HUES48 (cell line): ENCODE results near the gene SETD1B.

Source experiments
- H3K27ac ChIP-seq: one replicate; pipeline ENCODE4 v1.7.0; 2013; ENCODE audit warnings: low read depth, low read length, inconsistent platforms
- H3K27me3 ChIP-seq: 2 replicates; pipeline ENCODE4 v1.6.1; 2013; ENCODE audit warnings: mild to moderate bottlenecking, low read length; ENCODE audit not compliant: control insufficient read depth, insufficient read depth
- H3K36me3 ChIP-seq: 2 replicates; pipeline ENCODE4 v1.6.1; 2013; ENCODE audit warnings: low read length; ENCODE audit not compliant: control insufficient read depth, insufficient read depth
- H3K4me1 ChIP-seq: 2 replicates; pipeline ENCODE4 v1.6.1; 2013; ENCODE audit warnings: mild to moderate bottlenecking, low read length; ENCODE audit not compliant: control insufficient read depth, insufficient read depth
- H3K4me3 ChIP-seq: 2 replicates; pipeline ENCODE4 v1.5.1; 2013; ENCODE audit warnings: mild to moderate bottlenecking, low read depth, low read length
- H3K9ac ChIP-seq: 2 replicates; pipeline ENCODE4 v1.6.1; 2013; ENCODE audit warnings: mild to moderate bottlenecking, low read depth, low read length, moderate library complexity
- H3K9me3 ChIP-seq: 2 replicates; pipeline ENCODE4 v1.6.1; 2013; ENCODE audit warnings: low read length; ENCODE audit not compliant: control insufficient read depth, insufficient read depth

Gene SETD1B

GRCh38 chr12:121781484-121781997 lies 22.3 kb upstream of the SETD1B start:
- no peaks in the 10 kb centered on the region for H3K9me3 ChIP-seq
- no peak overlapping the region for H3K9ac ChIP-seq
- H3K27me3 ChIP-seq = no peaks in the 10 kb centered on the region
- H3K4me1 ChIP-seq = no peaks in the 10 kb centered on the region; the same call in 1 of the 2 replicates
- peak overlapping the region; percentile 61 for H3K27ac ChIP-seq
- no peak overlapping the region for H3K4me3 ChIP-seq
- no peaks in the 10 kb centered on the region; the same call in 1 of the 2 replicates for H3K36me3 ChIP-seq

GRCh38 chr12:121781998-121782979 lies 21.5 kb upstream of the SETD1B start:
- H3K9ac ChIP-seq = no peak overlapping the region
- no peaks in the 10 kb centered on the region; the same call in 1 of the 2 replicates for H3K4me1 ChIP-seq
- no peak overlapping the region for H3K4me3 ChIP-seq
- no peaks in the 10 kb centered on the region for H3K9me3 ChIP-seq
- peaks cover 4% of the 10 kb centered on the region; the same call in 1 of the 2 replicates for H3K36me3 ChIP-seq
- peak overlapping the region; percentile 53 for H3K27ac ChIP-seq
- H3K27me3 ChIP-seq = no peaks in the 10 kb centered on the region

- Histone ChIP-seq H3K9me3 (no peaks in the 10 kb centered on the region), H3K27me3 (no peaks in the 10 kb centered on the region), H3K9ac (no peak overlapping the region), H3K4me3 (no peak overlapping the region), H3K36me3 (peaks cover 4% of the 10 kb centered on the region; the same call in 1 of the 2 replicates), H3K27ac (no peak overlapping the region), H3K4me1 (no peaks in the 10 kb centered on the region; the same call in 1 of the 2 replicates)
These were observed 20.0 kb upstream of the SETD1B start for GRCh38 chr12:121783766-121784165.

GRCh38 chr12:121784460-121784859 lies 19.3 kb upstream of the SETD1B start:
- Histone ChIP-seq H3K9me3 (no peaks in the 10 kb centered on the region), H3K4me1 (no peaks in the 10 kb centered on the region; the same call in 1 of the 2 replicates), H3K9ac (no peak overlapping the region), H3K36me3 (peaks cover 4% of the 10 kb centered on the region; the same call in 1 of the 2 replicates), H3K27ac (no peak overlapping the region), H3K27me3 (no peaks in the 10 kb centered on the region), H3K4me3 (no peak overlapping the region)

- H3K27ac ChIP-seq = no peak overlapping the region
- peaks cover 3% of the 10 kb centered on the region; the same call in 1 of the 2 replicates for H3K4me1 ChIP-seq
These were observed 17.4 kb upstream of the SETD1B start for GRCh38 chr12:121786440-121786825.

GRCh38 chr12:121787063-121788025 lies 16.5 kb upstream of the SETD1B start:
- Histone ChIP-seq H3K4me1 (peaks cover 4% of the 10 kb centered on the region; the same call in 1 of the 2 replicates), H3K9me3 (no peaks in the 10 kb centered on the region), H3K27ac (no peak overlapping the region), H3K4me3 (no peak overlapping the region), H3K36me3 (peaks cover 4% of the 10 kb centered on the region; the same call in 1 of the 2 replicates), H3K27me3 (no peaks in the 10 kb centered on the region), H3K9ac (no peak overlapping the region)

More at GRCh38 chr12:121786440-121786825, 17.4 kb upstream of the SETD1B start:
- Histone ChIP-seq H3K4me3 (no peak overlapping the region), H3K9ac (no peak overlapping the region), H3K9me3 (no peaks in the 10 kb centered on the region), H3K36me3 (peaks cover 4% of the 10 kb centered on the region; the same call in 1 of the 2 replicates), H3K27me3 (no peaks in the 10 kb centered on the region)

GRCh38 chr12:121788176-121788818 lies 15.5 kb upstream of the SETD1B start:
- peaks cover 9% of the 10 kb centered on the region for H3K4me1 ChIP-seq
- no peak overlapping the region for H3K4me3 ChIP-seq

GRCh38 chr12:121789233-121789781 lies 14.5 kb upstream of the SETD1B start:
- peaks cover 9% of the 10 kb centered on the region for H3K4me1 ChIP-seq
- H3K27me3 ChIP-seq = no peaks in the 10 kb centered on the region
- no peak overlapping the region for H3K27ac ChIP-seq

More at GRCh38 chr12:121788176-121788818, 15.5 kb upstream of the SETD1B start:
- no peaks in the 10 kb centered on the region for H3K9me3 ChIP-seq
- H3K27ac ChIP-seq = no peak overlapping the region
- H3K27me3 ChIP-seq = no peaks in the 10 kb centered on the region
- H3K36me3 ChIP-seq = peaks cover 4% of the 10 kb centered on the region; the same call in 1 of the 2 replicates
- no peak overlapping the region for H3K9ac ChIP-seq

GRCh38 chr12:121789800-121790728 lies 13.7 kb upstream of the SETD1B start:
- H3K4me3 ChIP-seq = no peak overlapping the region
- H3K9me3 ChIP-seq = no peaks in the 10 kb centered on the region
- H3K27ac ChIP-seq = no peak overlapping the region
- peaks cover 4% of the 10 kb centered on the region; the same call in 1 of the 2 replicates for H3K36me3 ChIP-seq
- no peak overlapping the region for H3K9ac ChIP-seq
- peaks cover 16% of the 10 kb centered on the region for H3K4me1 ChIP-seq
- no peaks in the 10 kb centered on the region for H3K27me3 ChIP-seq

More at GRCh38 chr12:121789233-121789781, 14.5 kb upstream of the SETD1B start:
- H3K4me3 ChIP-seq = no peak overlapping the region
- H3K9me3 ChIP-seq = no peaks in the 10 kb centered on the region
- H3K9ac ChIP-seq = no peak overlapping the region
- peaks cover 4% of the 10 kb centered on the region; the same call in 1 of the 2 replicates for H3K36me3 ChIP-seq
